T-helper 2 cell treated with Interferon-gamma antibody and Interleukin-4, amounts not matched to agents 5 μg/mL and 100 μg/mL, for 36 hours (primary cell): ENCODE results near the gene RNF214.
A peak's percentile ranks its signal among the peaks of the same experiment; 100 is the strongest.

Experiments used
- DNase-seq: peaks from one replicate; pipeline ENCODE4 v3.0.0; 2021; ENCODE audit warnings: low spot score
- H3K27ac Mint-ChIP-seq: one replicate; pipeline ENCODE4 v1.8.0; 2021; ENCODE audit warnings: mild to moderate bottlenecking, mixed read lengths
- H3K27me3 Mint-ChIP-seq: one replicate; pipeline ENCODE4 v1.8.0; 2021; ENCODE audit warnings: low read depth, mixed read lengths
- H3K36me3 Mint-ChIP-seq: one replicate; pipeline ENCODE4 v1.8.0; 2021; ENCODE audit warnings: low read depth, mixed read lengths
- H3K4me1 Mint-ChIP-seq: one replicate; pipeline ENCODE4 v1.8.0; 2021; ENCODE audit warnings: low read depth, mixed read lengths
- H3K4me3 Mint-ChIP-seq: one replicate; pipeline ENCODE4 v1.8.0; 2022; ENCODE audit warnings: mild to moderate bottlenecking, moderate library complexity, mixed read lengths
- H3K9me3 Mint-ChIP-seq: one replicate; pipeline ENCODE4 v1.8.0; 2021; ENCODE audit warnings: mixed read lengths

RNF214 gene

DNA sequence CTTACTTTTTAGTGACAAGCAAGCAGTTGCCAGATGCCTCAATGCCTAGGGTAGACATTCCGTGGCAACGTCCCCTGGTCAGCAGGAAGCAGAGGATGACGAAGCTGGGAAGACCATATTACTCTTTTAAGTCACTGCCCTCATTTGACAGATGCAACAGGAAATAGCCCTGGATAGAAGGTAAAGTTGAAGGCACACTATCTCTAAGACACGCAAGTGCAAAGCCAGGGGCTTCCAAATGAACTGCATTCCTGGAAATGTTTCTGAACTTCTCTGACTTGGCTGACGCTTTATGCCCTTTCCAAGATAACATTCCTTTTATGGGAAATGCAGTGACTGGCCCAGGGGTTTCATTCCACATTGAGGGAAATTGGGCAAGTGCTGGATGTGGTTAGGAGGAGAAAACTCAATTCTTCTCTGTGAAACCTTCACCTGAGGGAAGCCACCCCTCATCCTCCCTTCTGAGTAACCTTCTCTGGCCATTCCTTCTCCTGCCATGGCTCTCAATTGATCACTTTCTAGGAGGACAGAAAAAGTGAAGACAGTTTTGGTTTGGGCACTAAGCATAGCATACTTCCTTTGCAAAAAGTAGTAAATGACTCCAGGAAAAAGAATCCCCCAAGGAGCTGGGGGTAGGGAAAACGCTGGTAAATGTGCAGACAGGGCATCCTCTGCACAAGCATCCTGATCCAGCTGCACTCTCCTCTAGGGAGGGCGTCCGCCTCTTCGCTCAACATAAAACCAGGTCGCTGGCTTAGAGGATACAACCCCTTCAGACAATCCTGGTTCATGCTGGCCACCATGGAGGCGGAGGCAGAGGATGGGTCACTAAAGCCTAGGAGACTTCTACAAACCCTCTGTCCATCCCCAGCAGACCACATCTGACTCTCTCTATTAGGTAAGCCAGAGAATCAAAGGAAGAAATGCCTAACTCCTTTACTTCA, 15.1 kb upstream of the RNF214 start:
- H3K4me3 Mint-ChIP-seq, result no peak overlapping the region
- peaks cover 62% of the 10 kb centered on the region for H3K36me3 Mint-ChIP-seq
- no peaks in the 10 kb centered on the region for H3K27me3 Mint-ChIP-seq
- H3K4me1 Mint-ChIP-seq, result no peaks in the 10 kb centered on the region
- H3K27ac Mint-ChIP-seq, result no peak overlapping the region
- no peak for DNase-seq
- no peaks in the 10 kb centered on the region for H3K9me3 Mint-ChIP-seq

- Mint-ChIP-seq H3K27ac (peak overlapping the region; percentile 37), H3K9me3 (no peaks in the 10 kb centered on the region), H3K36me3 (peaks cover 61% of the 10 kb centered on the region), H3K4me3 (no peak overlapping the region), H3K4me1 (no peaks in the 10 kb centered on the region), H3K27me3 (no peaks in the 10 kb centered on the region)
- no peak for DNase-seq
Observed at GRCh38 chr11:117218133-117218915, 14.1 kb upstream of the RNF214 start.

GRCh38 chr11:117219001-117219400, 13.5 kb upstream of the RNF214 start:
- no peak overlapping the region for H3K4me3 Mint-ChIP-seq
- H3K27ac Mint-ChIP-seq, result no peak overlapping the region
- H3K9me3 Mint-ChIP-seq, result no peaks in the 10 kb centered on the region

DNA sequence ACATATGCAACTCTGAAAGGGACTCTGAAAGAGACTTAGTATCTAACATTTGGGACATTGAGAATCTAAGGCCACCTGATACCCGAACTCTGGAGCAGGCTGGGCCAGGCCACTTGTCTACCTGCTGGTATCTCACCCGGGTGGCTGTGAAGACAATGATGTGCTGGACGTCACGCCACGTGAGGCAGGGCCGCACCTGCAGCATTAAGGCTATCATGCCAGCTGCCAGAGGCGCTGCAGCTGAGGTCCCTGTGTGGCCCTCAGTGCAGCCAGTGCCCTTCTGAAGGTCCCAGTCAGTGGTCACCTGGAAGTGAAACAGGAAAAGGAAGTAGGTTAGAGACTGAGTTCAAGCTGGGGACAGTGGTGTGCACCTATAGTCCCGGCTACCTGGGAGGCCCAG, 13.0 kb upstream of the RNF214 start:
- no peak overlapping the region for H3K27ac Mint-ChIP-seq

More at GRCh38 chr11:117219001-117219400, 13.5 kb upstream of the RNF214 start:
- H3K27me3 Mint-ChIP-seq, result no peaks in the 10 kb centered on the region
- no peaks in the 10 kb centered on the region for H3K4me1 Mint-ChIP-seq
- no peak for DNase-seq
- H3K36me3 Mint-ChIP-seq, result peaks cover 62% of the 10 kb centered on the region

DNA sequence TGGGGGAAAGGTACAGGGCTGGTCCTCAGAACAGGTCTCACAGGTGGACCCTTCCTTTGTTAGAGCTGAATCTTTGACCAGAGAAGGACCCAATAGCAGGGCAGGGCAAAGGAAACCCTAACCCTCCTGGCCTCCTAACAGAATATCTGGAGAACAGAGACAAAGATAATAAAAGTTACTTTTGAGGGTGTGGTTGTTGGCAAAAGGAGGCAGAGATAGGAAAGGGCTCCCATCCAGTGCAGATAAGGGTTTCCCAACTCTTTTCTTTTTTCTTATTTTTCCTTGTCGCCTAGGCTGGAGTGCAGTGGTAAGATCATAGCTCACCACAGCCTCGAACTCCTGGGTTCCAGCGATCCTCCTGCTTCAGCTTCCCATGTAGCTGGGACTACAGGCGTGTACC, 12.5 kb upstream of the RNF214 start:
- no peaks in the 10 kb centered on the region for H3K9me3 Mint-ChIP-seq
- H3K27me3 Mint-ChIP-seq, result no peaks in the 10 kb centered on the region
- no peak overlapping the region for H3K4me3 Mint-ChIP-seq
- peaks cover 62% of the 10 kb centered on the region for H3K36me3 Mint-ChIP-seq
- DNase-seq, result no peak
- H3K4me1 Mint-ChIP-seq, result no peaks in the 10 kb centered on the region
- H3K27ac Mint-ChIP-seq, result no peak overlapping the region

More for the DNA sequence above, 13.0 kb upstream of the RNF214 start:
- H3K27me3 Mint-ChIP-seq, result no peaks in the 10 kb centered on the region
- no peaks in the 10 kb centered on the region for H3K4me1 Mint-ChIP-seq
- no peak for DNase-seq
- peaks cover 62% of the 10 kb centered on the region for H3K36me3 Mint-ChIP-seq
- no peaks in the 10 kb centered on the region for H3K9me3 Mint-ChIP-seq
- H3K4me3 Mint-ChIP-seq, result no peak overlapping the region

- H3K27ac Mint-ChIP-seq, result no peak overlapping the region
- no peaks in the 10 kb centered on the region for H3K9me3 Mint-ChIP-seq
- no peak for DNase-seq
- H3K27me3 Mint-ChIP-seq, result no peaks in the 10 kb centered on the region
- H3K36me3 Mint-ChIP-seq, result peaks cover 68% of the 10 kb centered on the region
- no peak overlapping the region for H3K4me3 Mint-ChIP-seq
- no peaks in the 10 kb centered on the region for H3K4me1 Mint-ChIP-seq
Observed at GRCh38 chr11:117220568-117220967, 11.9 kb upstream of the RNF214 start.

GRCh38 chr11:117220999-117221774, 11.3 kb upstream of the RNF214 start:
- H3K27me3 Mint-ChIP-seq, result no peaks in the 10 kb centered on the region
- H3K36me3 Mint-ChIP-seq, result peaks cover 68% of the 10 kb centered on the region
- H3K9me3 Mint-ChIP-seq, result no peaks in the 10 kb centered on the region
- no peaks in the 10 kb centered on the region for H3K4me1 Mint-ChIP-seq
- DNase-seq, result no peak
- H3K4me3 Mint-ChIP-seq, result no peak overlapping the region
- no peak overlapping the region for H3K27ac Mint-ChIP-seq

- Mint-ChIP-seq H3K27ac (no peak overlapping the region), H3K4me1 (peaks cover 7% of the 10 kb centered on the region), H3K27me3 (no peaks in the 10 kb centered on the region), H3K4me3 (no peak overlapping the region), H3K9me3 (no peaks in the 10 kb centered on the region), H3K36me3 (peaks cover 72% of the 10 kb centered on the region)
- DNase-seq, result no peak
Observed at GRCh38 chr11:117221775-117222517, 10.5 kb upstream of the RNF214 start.

- H3K36me3 Mint-ChIP-seq, result peaks cover 66% of the 10 kb centered on the region
- no peak for DNase-seq
- no peak overlapping the region for H3K27ac Mint-ChIP-seq
- H3K4me1 Mint-ChIP-seq, result peaks cover 12% of the 10 kb centered on the region
- no peaks in the 10 kb centered on the region for H3K9me3 Mint-ChIP-seq
- H3K27me3 Mint-ChIP-seq, result no peaks in the 10 kb centered on the region
- H3K4me3 Mint-ChIP-seq, result no peak overlapping the region
Observed at GRCh38 chr11:117222991-117223740, 9.3 kb upstream of the RNF214 start.

DNA sequence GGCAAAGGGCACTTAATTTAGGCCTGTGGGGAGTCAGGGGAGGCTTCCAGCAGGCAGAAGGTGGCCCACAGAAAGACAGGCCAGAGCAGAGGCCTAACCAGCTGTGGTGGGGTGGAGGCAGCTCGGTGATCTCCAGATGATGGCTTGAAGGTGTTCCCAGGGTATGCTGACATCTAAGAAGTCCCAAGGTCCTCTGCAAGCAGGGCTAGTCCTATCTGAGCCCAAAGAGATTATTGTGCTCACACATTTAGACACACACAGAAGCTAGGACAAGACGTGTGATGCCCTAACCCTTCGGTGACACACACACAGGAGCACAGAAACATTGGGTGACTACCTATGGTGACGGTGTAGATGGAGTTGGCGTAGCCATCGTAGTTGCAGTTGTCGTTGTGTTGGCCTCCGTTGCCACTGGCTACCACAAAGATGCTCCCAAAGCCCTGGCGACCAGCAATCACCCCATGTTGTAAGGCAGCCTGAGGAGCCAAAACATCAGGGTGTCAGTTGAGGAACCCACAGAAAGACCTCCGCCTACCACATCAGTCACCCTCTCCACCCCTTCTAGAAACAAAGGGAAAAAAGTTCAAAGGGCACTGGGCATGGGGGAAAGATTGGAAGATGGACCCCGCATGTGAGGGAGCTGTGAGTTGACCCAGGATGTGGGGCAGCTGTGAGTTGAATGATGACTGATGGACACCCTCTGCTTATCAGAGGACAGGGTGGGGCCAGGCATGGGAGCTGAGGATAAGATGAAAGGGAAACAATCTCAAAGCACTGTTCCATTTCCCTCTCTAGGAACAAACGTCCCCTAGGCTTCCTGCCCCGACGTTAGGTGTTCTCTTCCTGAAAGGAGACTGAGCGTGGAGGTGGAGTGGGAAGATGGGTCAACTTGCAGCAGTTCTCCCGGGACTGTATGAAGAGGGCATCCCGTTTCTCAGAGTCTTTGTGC, 8.5 kb upstream of the RNF214 start:
- Mint-ChIP-seq H3K27ac (no peak overlapping the region), H3K36me3 (peaks cover 67% of the 10 kb centered on the region), H3K9me3 (no peaks in the 10 kb centered on the region), H3K4me3 (no peak overlapping the region), H3K27me3 (no peaks in the 10 kb centered on the region), H3K4me1 (peaks cover 17% of the 10 kb centered on the region)
- no peak for DNase-seq

DNA sequence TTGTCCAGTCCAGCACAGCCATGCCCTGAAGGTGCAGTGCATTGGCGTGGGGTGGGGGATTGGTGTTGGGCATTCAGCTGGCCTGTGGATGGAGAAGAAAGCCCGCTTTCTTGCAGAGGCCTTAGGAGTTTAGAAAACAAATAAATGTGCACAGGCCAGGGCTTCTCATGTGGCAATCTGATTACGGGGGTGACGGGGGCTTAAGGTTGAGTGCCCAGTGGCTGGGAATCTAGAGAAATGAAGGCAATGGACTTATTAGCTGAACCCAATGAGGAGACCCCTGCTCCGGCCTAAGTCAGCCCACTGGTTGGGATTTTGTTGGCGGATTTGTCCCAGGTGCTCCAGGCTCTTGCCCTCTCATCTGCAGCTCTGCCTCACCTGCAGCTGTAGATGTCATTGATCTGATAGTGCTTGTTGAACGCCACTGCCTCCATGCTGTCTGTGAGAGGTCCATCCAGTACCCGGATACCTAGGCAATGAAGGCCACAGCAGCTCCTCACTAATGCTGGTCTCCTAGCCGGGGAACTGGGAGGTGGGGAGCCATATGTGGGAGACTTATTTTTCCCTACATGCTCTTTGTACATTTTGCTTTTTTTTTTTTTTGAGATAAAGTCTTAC, 6.8 kb upstream of the RNF214 start:
- Mint-ChIP-seq H3K36me3 (peaks cover 68% of the 10 kb centered on the region), H3K4me3 (no peak overlapping the region), H3K9me3 (no peaks in the 10 kb centered on the region), H3K4me1 (peaks cover 30% of the 10 kb centered on the region), H3K27me3 (no peaks in the 10 kb centered on the region), H3K27ac (no peak overlapping the region)
- no peak for DNase-seq
